GM12878 (cell line): ENCODE measurements around the gene CIAO2B. TPM values are rescaled to one million over a fixed set of nuclear protein-coding genes. Genes with fewer than 3 reads are reported as not detected.

Experiments used
- ATAC-seq: fragments of 200-7000 bp; cut with Tn5 transposase; 3 replicates; pipeline ENCODE4 v1.9.1; 2020; ENCODE audit warnings: mild to moderate bottlenecking, moderate library complexity
- BruUV-seq: library from RNA; stranded (reverse); fragments of 400-500 nt; replicated peaks from 2 replicates; lab custom pipeline; 2021; lab: Mats Ljungman, UMichigan
- CTCF ChIA-PET: fragments of 300-600 bp; sonication (Branson Sonifier 250); formaldehyde crosslinking; extraction: SDS; loops from one replicate; lab custom pipeline; 2021; ENCODE audit warnings: inconsistent platforms; lab: Yijun Ruan, JAX
- POLR2A ChIA-PET: fragments of 350-600 bp; formaldehyde crosslinking; extraction: SDS; loops from one replicate; lab custom pipeline; 2021; ENCODE audit warnings: inconsistent platforms; lab: Charles Lee
- RAD21 ChIA-PET: fragments of 300-600 bp; sonication (Branson Sonifier 250); formaldehyde crosslinking; loops from one replicate; lab custom pipeline; 2023; ENCODE audit warnings: antibody characterized with exemption; ENCODE audit not compliant: unreplicated experiment; lab: Charles Lee
- SMC1A ChIA-PET: fragments of 300-600 bp; sonication (Branson Sonifier 250); formaldehyde crosslinking; loops from one replicate; lab custom pipeline; 2023; ENCODE audit not compliant: unreplicated experiment, uncharacterized antibody; lab: Charles Lee
- DNase-seq: peaks from one replicate; pipeline ENCODE4 v3.0.0-alpha.2; 2011; ENCODE audit warnings: low read depth, low spot score
- FAIRE-seq: peaks from 3 replicates; lab custom pipeline; 2011; peaks lifted over from hg19 to GRCh38; lab: Jason Lieb, UNC
- H2AFZ ChIP-seq: 2 replicates; pipeline ENCODE4 v1.6.0; 2011; ENCODE audit warnings: low read depth, low read length, control low read depth; ENCODE audit not compliant: control insufficient read depth
- H3K27ac ChIP-seq: 2 replicates; pipeline ENCODE4 v1.5.1; 2011; ENCODE audit warnings: control low read depth; ENCODE audit not compliant: control insufficient read depth, insufficient read depth
- H3K27me3 ChIP-seq, 2 experiments: replicated peaks in 1 of 2; 2 replicates each; pipeline versions ENCODE4 v1.6.0 to v1.6.1; 2011; ENCODE audit warnings: low read length in 1 of 2; ENCODE audit not compliant: control insufficient read depth in 2 of 2, insufficient read depth in 2 of 2
- H3K36me3 ChIP-seq, 2 experiments: 2 replicates each; pipeline ENCODE4 v1.5.1; 2011; ENCODE audit warnings: low read length in 1 of 2; ENCODE audit not compliant: control insufficient read depth in 2 of 2, insufficient read depth in 2 of 2
- H3K4me1 ChIP-seq: 2 replicates; pipeline ENCODE4 v1.6.1; 2011; ENCODE audit warnings: mild to moderate bottlenecking, low read length, moderate library complexity, mixed read lengths; ENCODE audit not compliant: control insufficient read depth, insufficient read depth
- H3K4me2 ChIP-seq: 2 replicates; pipeline ENCODE4 v1.6.0; 2011; ENCODE audit warnings: control low read depth; ENCODE audit not compliant: control insufficient read depth, insufficient read depth
- H3K4me3 ChIP-seq: fragments of 200-600 bp; sonication (generic); 2 replicates; pipeline ENCODE4 v1.5.1; 2016
- H3K79me2 ChIP-seq: 2 replicates; pipeline ENCODE4 v1.6.0; 2011; ENCODE audit warnings: low read length; ENCODE audit not compliant: control insufficient read depth, insufficient read depth
- H3K9ac ChIP-seq: 2 replicates; pipeline ENCODE4 v1.8.0; 2011; ENCODE audit warnings: low read length, control low read depth, mixed read lengths; ENCODE audit not compliant: control insufficient read depth, insufficient read depth
- H3K9me3 ChIP-seq: replicated peaks from 3 replicates; pipeline ENCODE4 v1.5.1; 2011; ENCODE audit warnings: mild to moderate bottlenecking, low read length; ENCODE audit not compliant: control insufficient read depth, insufficient read depth
- H4K20me1 ChIP-seq: 2 replicates; pipeline ENCODE4 v1.6.0; 2011; ENCODE audit not compliant: control insufficient read depth, insufficient read depth
- ATF7 ChIP-seq: fragments of 450-650 bp; IDR thresholded peaks from 2 replicates; pipeline ENCODE4 v1.6.1; 2016; ENCODE audit warnings: low read depth, mild to moderate bottlenecking
- CREM ChIP-seq: IDR thresholded peaks from 2 replicates; pipeline ENCODE4 v1.6.1; 2014; ENCODE audit warnings: antibody characterized with exemption, low read depth
- EGR1 ChIP-seq, 2 experiments: IDR thresholded peaks; 1 replicate in 1 of 2; 2 replicates in 1 of 2; pipeline ENCODE4 v1.6.1; 2011 to 2012; ENCODE audit warnings: low read depth in 2 of 2, low read length in 2 of 2, borderline replicate concordance in 1 of 2, mild to moderate bottlenecking in 1 of 2, moderate library complexity in 1 of 2
- HDAC6 ChIP-seq: fragments of 200-600 bp; sonication (generic); IDR thresholded peaks from one replicate; pipeline ENCODE4 v1.8.0; 2017; ENCODE audit warnings: antibody characterized with exemption; ENCODE audit not compliant: unreplicated experiment
- NFXL1 ChIP-seq: fragments of 450-650 bp; IDR thresholded peaks from 2 replicates; pipeline ENCODE4 v1.6.1; 2017; ENCODE audit warnings: antibody characterized with exemption, mild to moderate bottlenecking, borderline replicate concordance
- POLR2A ChIP-seq: IDR thresholded peaks from 2 replicates; pipeline ENCODE4 v1.6.1; 2011; ENCODE audit warnings: low read depth, mild to moderate bottlenecking, low read length
- PRDM15 ChIP-seq: fragments of 450-650 bp; formaldehyde crosslinking; IDR thresholded peaks from 2 replicates; pipeline ENCODE4 v1.4.0; 2020; ENCODE audit warnings: mild to moderate bottlenecking, moderate library complexity
- SRF ChIP-seq, 2 experiments: IDR thresholded peaks; 2 replicates each; pipeline ENCODE4 v1.6.1; 2011; ENCODE audit warnings: low read depth in 2 of 2, low read length in 2 of 2, mild to moderate bottlenecking in 1 of 2, moderate library complexity in 1 of 2
- WGBS: methylation state at CpG from one replicate; pipeline ENCODE4 v1.1.6; 2016; ENCODE audit warnings: low lambda C conversion rate; ENCODE audit not compliant: insufficient replicate concordance, insufficient coverage; ENCODE audit errors: missing lambda C conversion rate; 5-methylcytosine and 5-hydroxymethylcytosine counted together
- in situ Hi-C: fragments of 300-500 bp; cut with MboI; formaldehyde crosslinking; loops from 9 replicates; pipeline ENCODE4 v1.14.3; 2018; ENCODE audit warnings: mixed read lengths
- intact Hi-C: fragments of 100-400 bp; cut with micrococcal nuclease; formaldehyde crosslinking; loops from one replicate; pipeline ENCODE4 v1.14.2; 2022; ENCODE audit not compliant: unreplicated experiment
- polyA plus RNA-seq, 11 experiments: library from polyadenylated mRNA; depleted of rRNA in 4 of 11; unstranded in 6 of 11; stranded (reverse) in 5 of 11; fragments of >200 nt; fragmentation: Nextera tagmentation in 4 of 11; fragmentation: Illumina TruSeq in 1 of 11; extraction: Ambion mirVana in 4 of 11; extraction: Trizol in 1 of 11; gene quantifications; 1 replicate in 1 of 11; 2 replicates in 10 of 11; pipeline versions ENCODE4 v1.2.1 to v1.2.3, GENCODE V29; 2011 to 2016; ENCODE audit warnings: inconsistent platforms in 2 of 11, missing spikeins in 2 of 11, low read depth in 1 of 11
- total RNA-seq, 4 experiments: library from RNA; depleted of rRNA in 3 of 4; stranded (reverse); fragments of >200 nt in 3 of 4; fragmentation: Illumina TruSeq in 1 of 4; extraction: Trizol in 1 of 4; gene quantifications; 2 replicates each; pipeline versions ENCODE4 v1.2.1 to v1.2.3, GENCODE V29; 2013 to 2021
- TF ChIP-seq, protein P1 (sequence below): fragments of 450-650 bp; IDR thresholded peaks from 2 replicates; pipeline ENCODE4 v1.6.1; 2017; ENCODE audit warnings: borderline replicate concordance
- TF ChIP-seq, protein P2 (sequence below): IDR thresholded peaks from 2 replicates; pipeline ENCODE4 v1.6.1; 2012; ENCODE audit warnings: low read length, inconsistent platforms
- TF ChIP-seq, protein P3 (sequence below): fragments of 150-350 bp; IDR thresholded peaks from 2 replicates; pipeline ENCODE4 v1.6.1; 2014; ENCODE audit warnings: mild to moderate bottlenecking, low read depth, low read length

Gene CIAO2B
- total and polyA plus RNA-seq, 10 of the 15 experiments (the other 5 are each of a cell fraction or from before 2014, with no cell fraction given), result 76.4 to 241 (median 138) TPM

DNA sequence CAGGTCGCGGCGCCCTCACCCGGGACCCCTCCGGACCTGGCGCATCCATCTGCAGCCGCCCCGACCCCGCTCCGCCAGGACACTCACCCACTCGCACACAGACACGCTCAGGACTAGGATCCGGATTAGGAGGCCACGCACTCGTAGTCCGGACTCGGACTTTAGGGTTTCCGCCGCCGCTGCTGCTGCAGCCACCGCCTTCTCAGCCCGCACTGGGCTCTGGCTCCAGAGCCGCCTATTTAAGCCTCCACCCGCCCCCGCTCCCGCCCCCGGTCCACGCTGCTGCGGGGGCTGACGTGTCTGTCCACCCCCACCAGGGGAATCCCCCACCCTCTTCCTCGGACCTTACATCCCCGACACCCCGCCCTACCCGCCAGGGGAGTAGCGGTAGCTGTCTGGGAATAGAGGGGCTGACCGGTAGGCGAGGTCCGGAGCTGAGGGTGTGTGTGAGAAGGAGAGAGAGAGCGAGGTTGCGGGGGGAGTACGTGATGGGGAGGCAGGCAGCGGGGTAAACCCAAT is 8.8 kb downstream of the CIAO2B start, which contains the start of gene RRAD:
RRAD (minus strand) TSS at position 214 of the 519 bp plus-strand sequence. CDS start 356 bp downstream, outside the sequence.
- no peaks in the 10 kb centered on the region for H4K20me1 ChIP-seq
- no peaks in the 10 kb centered on the region for H3K79me2 ChIP-seq
- ATAC-seq (peak; percentile 46), DNase-seq (no peak), FAIRE-seq (no peak)
- ChIA-PET SMC1A (interaction anchor here (0.8 kb wide), 1 partner anchor 31 kb away, joined by 4 read pairs; no protein-coding TSS in a partner anchor), CTCF (interaction anchor here (0.6 to 6.7 kb wide), 9 partner anchors 15 to 437 kb away, joined by 3 to 77 read pairs (median 3); partner anchors contain the start of genes NAE1 and PDP2), POLR2A (interaction anchor here (0.5 to 0.8 kb wide), 2 partner anchors 80 to 233 kb away, joined by 3 to 4 read pairs; no protein-coding TSS in a partner anchor), RAD21 (no interaction called here)
- H3K9me3 ChIP-seq, result no peaks in the 10 kb centered on the region
- intact Hi-C loops (loop anchor here (5.0 kb wide), 1 partner anchor 173 kb away; the partner anchor contains the start of gene DYNC1LI2), in situ Hi-C loops (no loop called here)
- H3K4me3 ChIP-seq, result peak within 1 kb of the TSS; percentile 53
- 10% methylated on average over 41 of the region's 42 CpGs for WGBS
- peaks cover 29% of the 10 kb centered on the region for H3K4me1 ChIP-seq
- BruUV-seq, result no TSS peak
- no peak within 1 kb of the TSS for H3K9ac ChIP-seq
- no peaks in the 10 kb centered on the region; a peak in 3 of 4 replicates for H3K27me3 ChIP-seq
- H3K36me3 ChIP-seq, result no peaks in the 10 kb centered on the region
- no peak within 1 kb of the TSS for H3K27ac ChIP-seq
- H3K4me2 ChIP-seq, result peak within 1 kb of the TSS; percentile 79
- H2AFZ ChIP-seq, result no peak within 1 kb of the TSS
- no peak for TF ChIP-seq HDAC6
- TF ChIP-seq CREM, result 0 out of 2 replicates have a peak, but pooled peaks have one; percentile 14
- TF ChIP-seq ATF7, result 0 out of 2 replicates have a peak, but pooled peaks have one; percentile 23
- TF ChIP-seq PRDM15 (CRISPR knock-in tag), result no peak
- TF ChIP-seq SRF (IDR thresholded peaks at IDR 0.05; ENCODE audit: low read depth in 2 of 2, low read length in 2 of 2), result no peak
- TF ChIP-seq, protein P1, sequence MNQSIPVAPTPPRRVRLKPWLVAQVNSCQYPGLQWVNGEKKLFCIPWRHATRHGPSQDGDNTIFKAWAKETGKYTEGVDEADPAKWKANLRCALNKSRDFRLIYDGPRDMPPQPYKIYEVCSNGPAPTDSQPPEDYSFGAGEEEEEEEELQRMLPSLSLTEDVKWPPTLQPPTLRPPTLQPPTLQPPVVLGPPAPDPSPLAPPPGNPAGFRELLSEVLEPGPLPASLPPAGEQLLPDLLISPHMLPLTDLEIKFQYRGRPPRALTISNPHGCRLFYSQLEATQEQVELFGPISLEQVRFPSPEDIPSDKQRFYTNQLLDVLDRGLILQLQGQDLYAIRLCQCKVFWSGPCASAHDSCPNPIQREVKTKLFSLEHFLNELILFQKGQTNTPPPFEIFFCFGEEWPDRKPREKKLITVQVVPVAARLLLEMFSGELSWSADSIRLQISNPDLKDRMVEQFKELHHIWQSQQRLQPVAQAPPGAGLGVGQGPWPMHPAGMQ, result no peak
- peak; percentile 62; the same call in 1 of the 2 replicates for TF ChIP-seq POLR2A
- TF ChIP-seq, protein P2, sequence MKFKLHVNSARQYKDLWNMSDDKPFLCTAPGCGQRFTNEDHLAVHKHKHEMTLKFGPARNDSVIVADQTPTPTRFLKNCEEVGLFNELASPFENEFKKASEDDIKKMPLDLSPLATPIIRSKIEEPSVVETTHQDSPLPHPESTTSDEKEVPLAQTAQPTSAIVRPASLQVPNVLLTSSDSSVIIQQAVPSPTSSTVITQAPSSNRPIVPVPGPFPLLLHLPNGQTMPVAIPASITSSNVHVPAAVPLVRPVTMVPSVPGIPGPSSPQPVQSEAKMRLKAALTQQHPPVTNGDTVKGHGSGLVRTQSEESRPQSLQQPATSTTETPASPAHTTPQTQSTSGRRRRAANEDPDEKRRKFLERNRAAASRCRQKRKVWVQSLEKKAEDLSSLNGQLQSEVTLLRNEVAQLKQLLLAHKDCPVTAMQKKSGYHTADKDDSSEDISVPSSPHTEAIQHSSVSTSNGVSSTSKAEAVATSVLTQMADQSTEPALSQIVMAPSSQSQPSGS, result no peak
- TF ChIP-seq NFXL1, result no peak
- TF ChIP-seq EGR1 (IDR thresholded peaks at IDR 0.05; ENCODE audit: borderline replicate concordance in 1 of 2, low read depth in 2 of 2, low read length in 2 of 2), result peak in 1 of 2 experiments; percentile 92; a peak in 2 of 3 replicates
- TF ChIP-seq, protein P3, sequence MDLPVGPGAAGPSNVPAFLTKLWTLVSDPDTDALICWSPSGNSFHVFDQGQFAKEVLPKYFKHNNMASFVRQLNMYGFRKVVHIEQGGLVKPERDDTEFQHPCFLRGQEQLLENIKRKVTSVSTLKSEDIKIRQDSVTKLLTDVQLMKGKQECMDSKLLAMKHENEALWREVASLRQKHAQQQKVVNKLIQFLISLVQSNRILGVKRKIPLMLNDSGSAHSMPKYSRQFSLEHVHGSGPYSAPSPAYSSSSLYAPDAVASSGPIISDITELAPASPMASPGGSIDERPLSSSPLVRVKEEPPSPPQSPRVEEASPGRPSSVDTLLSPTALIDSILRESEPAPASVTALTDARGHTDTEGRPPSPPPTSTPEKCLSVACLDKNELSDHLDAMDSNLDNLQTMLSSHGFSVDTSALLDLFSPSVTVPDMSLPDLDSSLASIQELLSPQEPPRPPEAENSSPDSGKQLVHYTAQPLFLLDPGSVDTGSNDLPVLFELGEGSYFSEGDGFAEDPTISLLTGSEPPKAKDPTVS, result no peak
